GM19025 (cell line): Measurements from ENCODE around the gene CNTNAP3.
"Not testable (repeated sequence)": the region's sequence is repeated elsewhere in the genome, so short reads cannot be mapped to it uniquely, and the experiment has no call there.

ENCODE experiments used
- ATAC-seq: cut with Tn5 transposase; IDR thresholded peaks from one replicate; pipeline ENCODE4 v1.9.1; 2021; ENCODE audit warnings: mild to moderate bottlenecking, low read depth, moderate library complexity; ENCODE audit not compliant: unreplicated experiment

Gene CNTNAP3

DNA sequence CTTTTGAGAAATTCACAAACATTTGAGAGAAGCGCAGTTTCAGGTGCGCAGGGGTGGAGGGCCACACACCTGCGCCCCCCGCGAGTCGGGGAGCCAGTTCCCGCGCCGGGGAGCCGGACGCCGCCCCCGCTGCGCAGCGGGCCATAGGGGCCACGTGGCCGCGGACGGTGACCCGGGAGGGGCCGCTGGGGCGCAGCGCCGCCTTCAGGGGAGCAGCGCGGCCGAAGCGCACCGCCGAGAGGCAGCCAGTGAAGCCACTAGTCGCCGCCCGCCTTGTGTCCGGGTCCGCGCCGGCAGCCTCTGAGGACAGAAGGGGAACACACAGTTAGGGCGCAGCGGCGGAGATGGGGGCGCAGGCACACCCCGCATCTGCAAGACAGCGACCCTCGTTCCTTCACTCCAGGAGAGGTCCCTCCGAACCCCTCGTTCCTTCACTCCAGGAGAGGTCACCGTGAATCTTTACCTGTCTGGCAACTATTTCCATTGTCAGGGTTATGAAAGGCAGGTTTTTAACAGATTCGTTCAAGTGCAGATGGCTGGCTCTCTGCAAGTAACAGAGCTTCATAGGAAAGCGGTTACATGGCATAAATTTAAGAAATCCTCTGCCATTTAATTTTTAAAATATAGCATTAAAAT, 209.2 kb downstream of the CNTNAP3 start:
- ATAC-seq, result not testable (repeated sequence)

DNA sequence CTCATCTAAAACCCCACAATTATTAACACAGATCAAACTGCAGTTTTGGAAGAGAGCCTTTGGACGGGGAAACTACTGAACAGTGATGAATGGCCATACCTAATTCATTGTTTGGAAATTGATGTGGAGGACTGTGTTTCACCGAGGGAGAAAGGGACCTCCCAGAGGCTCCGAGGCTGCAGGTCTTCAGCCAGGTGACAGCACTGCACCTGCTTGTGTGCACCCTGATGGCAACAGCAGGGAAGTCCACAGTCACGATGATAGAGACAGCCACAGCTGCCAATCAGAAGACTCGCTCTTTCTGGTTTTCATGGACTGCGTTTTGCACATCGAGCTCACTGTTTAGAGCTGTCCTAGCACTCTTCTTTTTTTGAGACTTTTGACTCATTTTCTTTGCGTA, 214.4 kb downstream of the CNTNAP3 start:
- ATAC-seq, result not testable (repeated sequence)

DNA sequence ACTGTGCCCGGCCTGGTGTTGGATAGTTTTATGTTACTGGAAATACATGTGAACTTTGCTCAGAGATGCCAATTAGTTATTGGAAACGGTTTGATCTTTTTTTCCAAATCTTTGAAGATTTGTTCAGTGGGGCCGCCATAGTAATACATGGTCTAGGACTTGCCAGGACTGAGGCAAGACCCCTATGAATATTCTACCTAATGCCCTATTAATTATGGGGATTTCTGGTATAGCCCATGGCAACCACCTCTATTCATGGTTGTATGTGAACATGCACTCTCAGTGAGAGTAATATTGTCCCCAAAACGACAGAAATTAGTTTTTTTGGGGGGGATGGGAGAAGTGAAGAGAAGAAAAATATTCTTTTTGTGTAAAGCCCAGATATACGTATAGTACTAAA, 220.3 kb downstream of the CNTNAP3 start:
- not testable (repeated sequence) for ATAC-seq

DNA sequence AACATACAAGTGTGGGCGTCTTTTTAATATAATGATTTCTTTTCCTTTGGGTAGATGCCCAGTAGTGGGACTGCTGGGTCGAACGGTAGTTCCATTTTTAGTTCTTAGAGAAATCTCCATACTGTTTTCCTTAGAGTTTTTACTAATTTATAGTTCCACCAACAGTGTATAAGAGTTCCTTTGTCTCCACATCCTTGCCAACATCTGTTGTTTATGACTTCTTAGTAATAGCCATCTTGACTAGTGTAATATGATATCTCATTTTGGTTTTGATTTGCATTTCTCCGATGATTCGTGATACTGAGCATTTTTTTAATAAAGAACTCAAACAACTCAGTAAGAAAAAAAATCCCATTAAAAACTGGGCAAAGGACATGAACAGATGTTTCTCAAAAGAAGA, 225.0 kb downstream of the CNTNAP3 start:
- ATAC-seq, result not testable (repeated sequence)

DNA sequence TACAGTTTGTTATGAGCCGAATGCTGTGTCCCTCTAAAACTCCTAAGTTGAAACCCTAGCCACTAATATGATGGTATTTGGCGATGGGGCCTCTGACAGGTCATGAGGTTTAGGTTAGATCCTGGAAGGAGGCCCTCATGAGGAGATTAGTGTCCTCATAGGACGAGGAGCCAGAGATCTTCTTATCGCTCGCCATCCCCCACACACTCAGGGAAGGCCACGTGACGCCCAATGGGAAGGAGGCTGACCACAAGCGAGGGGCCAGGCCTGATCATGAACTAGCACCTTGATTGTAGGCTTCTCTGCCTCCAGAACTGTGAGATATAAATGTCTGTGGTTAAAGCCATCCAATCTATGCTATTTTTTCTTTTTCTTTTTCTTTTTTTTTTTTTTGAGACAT, 233.5 kb downstream of the CNTNAP3 start:
- not testable (repeated sequence) for ATAC-seq

DNA sequence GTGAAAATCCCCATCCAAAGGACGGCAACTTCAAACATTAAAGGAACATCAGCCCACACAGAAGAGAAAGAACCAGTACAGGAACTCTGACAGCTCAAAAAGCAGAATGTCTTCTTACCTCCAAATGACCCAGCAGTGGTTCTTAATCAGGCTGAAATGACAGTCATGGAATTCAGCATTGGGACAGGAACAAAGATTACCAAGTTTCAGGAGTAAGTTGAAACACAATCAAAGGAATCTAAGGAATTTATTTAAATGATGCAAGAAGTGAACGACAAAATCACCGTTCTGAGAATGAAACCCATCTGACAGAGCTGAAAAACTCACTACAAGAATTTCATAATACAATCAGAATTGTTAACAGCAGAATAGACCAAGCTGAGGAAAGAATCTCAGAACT, 241.1 kb downstream of the CNTNAP3 start:
- not testable (repeated sequence) for ATAC-seq

DNA sequence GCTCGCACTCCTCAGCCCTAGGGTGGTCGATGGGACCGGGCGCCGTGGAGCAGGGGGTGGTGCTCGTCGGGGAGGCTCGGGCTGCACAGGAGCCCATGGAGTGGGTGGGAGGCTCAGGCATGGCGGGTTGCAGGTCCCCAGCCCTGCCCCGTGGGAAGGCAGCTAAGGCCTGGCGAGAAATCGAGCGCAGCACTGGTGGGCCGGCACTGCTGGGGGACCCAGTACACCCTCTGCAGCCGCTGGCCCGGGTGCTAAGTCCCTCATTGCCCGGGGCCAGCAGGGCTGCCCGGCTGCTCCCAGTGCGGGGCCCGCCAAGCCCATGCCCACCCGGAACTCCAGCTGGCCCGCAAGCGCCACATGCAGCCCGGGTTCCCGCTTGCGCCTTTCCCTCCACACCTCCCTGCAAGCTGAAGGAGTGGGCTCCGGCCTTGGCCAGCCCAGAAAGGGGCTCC, 245.6 kb downstream of the CNTNAP3 start:
- not testable (repeated sequence) for ATAC-seq

- not testable (repeated sequence) for ATAC-seq
Observed at GRCh38 chr9:39041774-39042173, 246.2 kb downstream of the CNTNAP3 start.

DNA sequence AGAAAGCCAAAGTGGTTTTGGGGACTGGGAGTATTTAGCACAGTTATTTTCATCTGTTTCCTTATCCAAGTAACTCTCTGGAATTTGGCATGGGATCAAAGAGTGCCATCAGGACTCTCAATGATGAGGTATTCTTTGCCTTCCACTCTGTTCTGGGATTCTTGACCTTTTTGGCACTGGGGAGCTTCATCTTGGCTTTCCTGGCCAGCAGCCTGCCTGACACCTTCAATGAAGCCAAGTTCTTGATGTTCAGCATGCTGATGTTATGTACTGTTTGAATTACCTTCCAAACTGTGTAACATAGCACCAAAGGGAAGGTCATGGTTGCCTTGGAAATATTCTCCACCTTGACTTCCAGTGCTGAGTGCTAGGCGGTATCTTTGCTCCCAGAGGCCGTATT, 248.8 kb downstream of the CNTNAP3 start:
- ATAC-seq, result not testable (repeated sequence)

GRCh38 chr9:39038221-39038620, 249.7 kb downstream of the CNTNAP3 start:
- not testable (repeated sequence) for ATAC-seq

GRCh38 chr9:39033849-39034248, 254.1 kb downstream of the CNTNAP3 start:
- not testable (repeated sequence) for ATAC-seq

DNA sequence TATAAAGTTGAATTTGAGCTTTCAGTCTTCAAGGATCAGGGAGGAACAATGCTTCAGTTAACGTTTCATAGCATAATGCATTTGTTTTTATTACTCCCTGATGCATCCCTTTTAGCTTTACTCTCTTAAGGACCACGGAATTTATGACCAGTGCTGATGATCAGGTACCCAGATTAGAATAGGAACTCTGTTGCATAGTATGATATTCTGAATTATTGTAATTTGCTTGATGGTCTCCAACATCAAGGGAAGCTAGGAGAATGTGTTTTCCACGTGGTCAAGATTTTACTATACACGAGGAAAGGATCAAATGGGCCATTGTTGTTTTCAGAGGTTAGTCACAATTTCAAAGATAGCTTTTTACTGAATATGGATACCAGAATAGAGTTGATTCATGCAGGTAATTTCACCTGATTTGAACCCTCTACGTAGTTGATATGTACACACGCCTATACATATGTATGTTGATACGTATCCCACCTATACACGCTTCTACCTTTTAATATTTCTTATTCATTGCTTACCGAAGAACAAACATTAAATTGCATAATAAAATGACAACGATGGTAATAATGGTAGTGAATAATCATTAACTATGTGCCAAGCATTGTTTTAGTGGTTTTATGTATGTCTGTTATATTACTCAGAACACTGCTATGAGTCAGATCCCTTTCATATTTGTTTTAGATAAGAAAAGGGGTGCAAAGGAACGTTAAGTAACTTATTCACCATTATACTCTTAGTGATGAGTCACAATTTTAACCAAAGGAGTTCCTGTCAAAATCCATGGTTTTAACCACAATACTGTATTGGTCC, 257.6 kb downstream of the CNTNAP3 start:
- ATAC-seq, result not testable (repeated sequence)

DNA sequence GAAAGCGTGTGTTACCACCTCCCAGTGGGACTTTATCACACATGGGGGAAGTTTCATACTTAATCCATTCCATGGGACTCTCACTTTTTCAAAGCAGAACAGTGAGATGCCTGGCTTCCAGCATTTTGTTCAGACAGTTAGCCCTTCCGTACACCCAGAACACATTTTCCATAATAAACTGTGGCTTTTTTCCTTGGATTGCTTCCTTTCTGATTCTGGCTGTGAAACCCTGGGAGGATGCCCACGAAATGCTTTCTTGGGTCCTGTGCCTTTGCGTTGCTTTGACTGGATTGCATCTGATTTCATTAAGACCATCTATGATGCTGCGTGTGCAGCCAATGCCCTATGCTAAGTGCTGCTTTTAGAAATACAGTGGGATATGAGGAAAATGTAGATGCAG, 259.1 kb downstream of the CNTNAP3 start:
- ATAC-seq, result not testable (repeated sequence)

- not testable (repeated sequence) for ATAC-seq
Observed at GRCh38 chr9:39028168-39028567, 259.8 kb downstream of the CNTNAP3 start.

DNA sequence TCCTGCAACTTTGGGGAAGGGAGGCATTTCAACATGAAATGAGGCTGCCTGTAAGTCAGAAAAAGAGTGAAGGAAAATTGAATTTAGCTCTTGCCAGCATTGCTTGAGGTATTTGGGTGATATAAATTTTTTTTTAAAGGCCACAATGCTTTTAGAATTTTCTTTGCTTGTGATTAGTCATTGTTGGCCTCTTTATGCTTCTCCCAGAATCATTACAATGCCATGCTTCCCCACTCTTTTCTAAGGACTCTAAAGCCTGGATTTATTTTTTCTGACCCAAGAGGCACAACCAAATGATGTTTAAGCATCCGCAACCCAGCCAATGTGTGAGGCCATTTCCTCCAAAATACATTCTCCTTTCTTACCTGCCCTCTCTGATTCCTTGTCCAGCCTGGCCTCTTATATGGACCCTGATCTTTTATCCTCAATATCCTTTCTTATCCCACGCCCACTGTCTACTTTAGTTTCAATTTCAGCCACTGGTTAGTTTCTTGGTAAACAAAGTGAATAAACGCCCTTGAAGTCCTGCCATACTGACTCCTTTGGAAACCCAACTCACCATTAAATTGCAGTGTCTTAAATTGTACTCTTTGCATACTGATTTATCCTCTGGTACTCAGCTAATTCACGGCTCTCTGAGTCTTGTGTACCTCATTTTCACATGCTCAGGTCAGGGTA, 261.9 kb downstream of the CNTNAP3 start:
- ATAC-seq, result not testable (repeated sequence)
